ENCODE results near the gene HECW1. TPM values are rescaled to one million over a fixed set of nuclear protein-coding genes. Genes with fewer than 3 reads are reported as not detected.
"Not testable (repeated sequence)": the region's sequence is repeated elsewhere in the genome, so short reads cannot be mapped to it uniquely, and the experiment has no call there.

HECW1 gene
- total RNA-seq, 3 donors from 2014 or later, result 0.48 to 1.9 (median 0.66) TPM

DNA sequence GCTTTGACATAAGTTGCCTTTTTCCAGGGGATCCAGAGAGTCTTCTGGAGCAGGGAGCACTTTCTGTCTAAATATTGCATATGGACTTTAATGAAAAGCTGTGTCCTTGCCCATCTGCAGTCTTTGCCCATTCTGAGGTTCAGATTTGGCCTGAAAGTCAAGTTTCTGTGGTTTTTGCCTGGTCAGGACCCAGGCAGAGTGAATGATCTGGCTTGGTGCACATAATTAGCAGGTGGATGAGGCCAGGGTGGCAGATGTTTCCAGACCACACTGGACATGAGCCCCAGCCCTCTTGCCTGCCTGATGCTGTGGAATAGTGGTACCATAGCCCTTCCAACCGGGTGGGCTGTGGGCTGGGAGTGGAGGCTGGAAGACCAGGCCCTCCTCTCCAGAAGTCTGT lies 11.0 kb downstream of the HECW1 start:
- H3K27ac ChIP-seq, result no peak overlapping the region

DNA sequence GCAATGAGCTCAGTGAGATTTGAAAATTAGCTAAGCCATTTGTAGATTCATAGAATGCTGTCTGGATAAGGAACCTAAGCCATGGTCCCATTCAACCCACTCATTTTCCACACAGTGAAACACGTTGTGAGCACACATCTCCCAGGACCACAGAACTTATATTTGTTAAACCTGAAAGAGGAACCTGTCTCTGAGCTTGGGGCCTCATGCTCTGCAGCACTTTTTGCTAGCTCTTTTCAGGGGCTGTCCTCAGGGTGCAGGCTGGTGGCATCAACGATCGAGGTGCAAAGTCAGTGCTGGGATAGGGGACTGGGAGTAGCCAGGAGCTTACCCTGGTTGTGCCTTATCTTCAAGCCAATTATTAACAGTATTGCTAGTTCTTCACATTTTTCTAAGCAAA lies 11.9 kb downstream of the HECW1 start:
- H3K9me3 ChIP-seq, result no peaks in the 10 kb centered on the region
- no peak for DNase-seq (ENCODE audit: low spot score in 2 of 2)
- no peak overlapping the region for H3K4me3 ChIP-seq
- intact Hi-C loops (cut with DNase I; ENCODE audit: low total_unique reads), result no loop called here
- no peak overlapping the region for H3K27ac ChIP-seq
- H3K27me3 ChIP-seq, result peaks cover 0 to 22% of the 10 kb centered on the region in 2 donors
- TF ChIP-seq POLR2AphosphoS5 (IDR thresholded peaks at IDR 0.05), result no peak
- TF ChIP-seq, protein P1, sequence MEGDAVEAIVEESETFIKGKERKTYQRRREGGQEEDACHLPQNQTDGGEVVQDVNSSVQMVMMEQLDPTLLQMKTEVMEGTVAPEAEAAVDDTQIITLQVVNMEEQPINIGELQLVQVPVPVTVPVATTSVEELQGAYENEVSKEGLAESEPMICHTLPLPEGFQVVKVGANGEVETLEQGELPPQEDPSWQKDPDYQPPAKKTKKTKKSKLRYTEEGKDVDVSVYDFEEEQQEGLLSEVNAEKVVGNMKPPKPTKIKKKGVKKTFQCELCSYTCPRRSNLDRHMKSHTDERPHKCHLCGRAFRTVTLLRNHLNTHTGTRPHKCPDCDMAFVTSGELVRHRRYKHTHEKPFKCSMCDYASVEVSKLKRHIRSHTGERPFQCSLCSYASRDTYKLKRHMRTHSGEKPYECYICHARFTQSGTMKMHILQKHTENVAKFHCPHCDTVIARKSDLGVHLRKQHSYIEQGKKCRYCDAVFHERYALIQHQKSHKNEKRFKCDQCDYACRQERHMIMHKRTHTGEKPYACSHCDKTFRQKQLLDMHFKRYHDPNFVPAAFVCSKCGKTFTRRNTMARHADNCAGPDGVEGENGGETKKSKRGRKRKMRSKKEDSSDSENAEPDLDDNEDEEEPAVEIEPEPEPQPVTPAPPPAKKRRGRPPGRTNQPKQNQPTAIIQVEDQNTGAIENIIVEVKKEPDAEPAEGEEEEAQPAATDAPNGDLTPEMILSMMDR (IDR thresholded peaks at IDR 0.05), result no peak
- no peak for TF ChIP-seq POLR2A (IDR thresholded peaks at IDR 0.05)
- no peaks in the 10 kb centered on the region for H3K36me3 ChIP-seq
- no peaks in the 10 kb centered on the region for H3K4me1 ChIP-seq

More for the DNA sequence above, 11.0 kb downstream of the HECW1 start:
- Histone ChIP-seq H3K9me3 (no peaks in the 10 kb centered on the region), H3K27me3 (peaks cover 0 to 27% of the 10 kb centered on the region in 2 donors), H3K4me1 (no peaks in the 10 kb centered on the region), H3K36me3 (no peaks in the 10 kb centered on the region), H3K4me3 (no peak overlapping the region)
- no peak for TF ChIP-seq POLR2A (IDR thresholded peaks at IDR 0.05)
- TF ChIP-seq POLR2AphosphoS5 (IDR thresholded peaks at IDR 0.05), result no peak
- TF ChIP-seq, protein P1 (IDR thresholded peaks at IDR 0.05), result no peak
- DNase-seq (ENCODE audit: low spot score in 2 of 2), result no peak
- intact Hi-C loops (cut with DNase I; ENCODE audit: low total_unique reads), result no loop called here

DNA sequence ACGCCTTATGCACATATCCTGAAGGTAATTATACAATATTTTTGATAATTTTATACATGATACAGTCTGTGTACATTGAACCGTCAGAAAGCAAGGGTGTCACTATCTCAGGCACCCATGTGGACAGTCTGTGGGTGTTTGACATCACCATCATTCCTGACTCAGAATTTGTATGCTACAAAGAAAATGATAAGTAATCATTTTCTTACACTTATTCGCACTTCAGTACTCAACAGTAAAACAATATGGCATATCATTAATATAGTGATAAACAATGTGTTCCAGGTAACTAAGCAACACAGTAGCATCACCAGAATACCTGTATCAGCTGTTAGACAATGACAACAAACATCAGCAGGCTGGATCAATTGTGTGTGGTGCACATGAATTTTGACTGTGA lies 17.9 kb downstream of the HECW1 start:
- Histone ChIP-seq H3K36me3 (no peaks in the 10 kb centered on the region), H3K4me3 (no peak overlapping the region), H3K9me3 (no peaks in the 10 kb centered on the region), H3K27me3 (no peaks in the 10 kb centered on the region), H3K4me1 (no peaks in the 10 kb centered on the region), H3K27ac (no peak overlapping the region)
- no peak for TF ChIP-seq POLR2AphosphoS5 (IDR thresholded peaks at IDR 0.05)
- TF ChIP-seq POLR2A (IDR thresholded peaks at IDR 0.05), result no peak
- TF ChIP-seq, protein P1 (IDR thresholded peaks at IDR 0.05), result no peak
- no peak for DNase-seq (ENCODE audit: low spot score in 2 of 2)
- intact Hi-C loops (cut with DNase I; ENCODE audit: low total_unique reads), result no loop called here

DNA sequence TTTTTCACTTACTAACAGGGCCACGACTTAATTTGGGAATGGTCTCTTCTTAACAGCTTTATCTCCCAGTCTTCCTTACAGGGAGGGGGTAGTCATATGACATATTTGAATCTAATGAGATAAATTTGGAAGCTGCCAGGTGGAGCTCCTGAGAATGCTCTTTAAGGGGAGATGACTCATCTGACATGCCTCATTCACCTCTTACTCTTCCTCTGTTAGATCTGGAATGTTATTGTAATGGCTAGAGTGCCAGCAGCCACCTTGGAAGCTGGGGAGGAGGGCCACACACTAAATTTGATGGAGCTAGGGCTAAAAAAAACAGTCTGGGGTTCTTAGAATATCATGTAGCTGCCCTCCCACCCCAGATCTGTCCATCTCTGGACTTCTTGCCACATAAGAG lies 22.7 kb downstream of the HECW1 start:
- intact Hi-C loops (cut with DNase I; ENCODE audit: low total_unique reads), result no loop called here

DNA sequence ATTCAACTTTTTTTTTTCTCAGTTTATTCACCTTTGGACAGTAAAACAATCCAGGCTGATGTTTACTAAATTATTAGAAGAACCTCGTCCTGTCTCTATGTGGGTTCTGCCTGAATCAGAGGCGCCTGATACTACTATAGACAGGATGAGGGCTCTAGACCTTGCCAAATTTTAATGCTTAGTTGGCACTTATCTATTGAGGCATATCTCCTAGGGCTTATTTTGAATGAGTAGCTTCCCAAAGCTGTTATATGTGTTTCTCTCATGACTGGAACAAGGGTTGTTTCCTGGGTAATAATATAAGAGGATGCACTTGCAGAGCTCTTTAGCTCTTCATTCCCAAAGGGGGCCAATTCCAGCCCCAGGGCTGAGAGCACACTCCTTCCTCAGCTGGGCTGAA lies 23.6 kb downstream of the HECW1 start:
- intact Hi-C loops (cut with DNase I; ENCODE audit: low total_unique reads), result no loop called here
- TF ChIP-seq POLR2A (IDR thresholded peaks at IDR 0.05) (no peak), POLR2AphosphoS5 (IDR thresholded peaks at IDR 0.05) (no peak)
- TF ChIP-seq, protein P1 (IDR thresholded peaks at IDR 0.05), result no peak
- no peak overlapping the region for H3K4me3 ChIP-seq
- no peaks in the 10 kb centered on the region for H3K36me3 ChIP-seq
- no peaks in the 10 kb centered on the region for H3K9me3 ChIP-seq
- peaks cover 0 to 4% of the 10 kb centered on the region in 2 donors for H3K27me3 ChIP-seq
- H3K4me1 ChIP-seq, result no peaks in the 10 kb centered on the region
- DNase-seq (ENCODE audit: low spot score in 2 of 2), result no peak
- H3K27ac ChIP-seq, result no peak overlapping the region

More for the DNA sequence above, 22.7 kb downstream of the HECW1 start:
- TF ChIP-seq POLR2AphosphoS5 (IDR thresholded peaks at IDR 0.05), result no peak
- no peak for TF ChIP-seq POLR2A (IDR thresholded peaks at IDR 0.05)
- TF ChIP-seq, protein P1 (IDR thresholded peaks at IDR 0.05), result no peak
- no peaks in the 10 kb centered on the region for H3K9me3 ChIP-seq
- peaks cover 0 to 4% of the 10 kb centered on the region in 2 donors for H3K27me3 ChIP-seq
- no peaks in the 10 kb centered on the region for H3K36me3 ChIP-seq
- DNase-seq (ENCODE audit: low spot score in 2 of 2), result no peak
- H3K4me3 ChIP-seq, result no peak overlapping the region
- H3K4me1 ChIP-seq, result no peaks in the 10 kb centered on the region
- H3K27ac ChIP-seq, result no peak overlapping the region

DNA sequence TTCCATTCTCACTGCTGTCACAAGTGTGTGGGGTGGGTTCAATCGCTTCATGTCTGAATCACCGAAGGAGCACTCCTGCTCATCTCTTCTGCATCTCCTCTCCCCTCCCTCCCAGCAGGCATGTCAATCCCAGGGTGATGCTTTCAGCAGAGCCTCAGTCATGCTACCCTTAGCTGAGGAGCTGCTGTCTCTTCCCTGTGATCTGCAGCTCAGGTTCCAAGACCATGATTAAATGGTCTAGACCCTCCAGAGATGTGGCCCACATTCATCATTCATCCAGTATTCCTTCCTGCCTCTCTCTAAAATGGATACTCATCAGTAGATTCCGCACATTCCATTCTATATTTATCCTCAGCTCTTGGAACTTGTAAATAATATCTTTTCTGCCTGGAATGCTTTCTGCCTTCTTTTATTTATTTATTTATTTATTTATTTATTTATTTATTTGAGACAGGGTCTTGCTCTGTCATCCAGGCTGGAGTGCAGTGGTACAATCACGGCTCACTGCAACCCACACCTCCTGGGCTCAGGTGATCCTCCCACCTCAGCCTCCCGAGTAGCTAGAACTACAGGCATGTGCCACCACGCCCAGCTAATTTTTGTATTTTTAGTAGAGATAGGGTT lies 24.8 kb downstream of the HECW1 start:
- not testable (repeated sequence) for DNase-seq (ENCODE audit: low spot score in 2 of 2)

More for the DNA sequence above, 24.8 kb downstream of the HECW1 start:
- H3K9me3 ChIP-seq; H3K27me3 ChIP-seq; H3K36me3 ChIP-seq; intact Hi-C loops (cut with DNase I; ENCODE audit: low total_unique reads); H3K27ac ChIP-seq; H3K4me3 ChIP-seq; H3K4me1 ChIP-seq: not testable (repeated sequence)

Measured in breast epithelium (tissue), 4 donors.